A673 (cell line): Measurements from ENCODE around the gene TEX261.

Source experiments
- CTCF ChIP-seq: fragments of 300-800, 200-600 bp; sonication (generic); conservative IDR thresholded peaks from 2 replicates; pipeline ENCODE4 v1.5.1; 2017; ENCODE audit warnings: low read depth, mild to moderate bottlenecking, antibody characterized with exemption, low read length, moderate library complexity, mixed read lengths
- EZH2 ChIP-seq: fragments of 200-600 bp; sonication (generic); IDR thresholded peaks from 2 replicates; pipeline ENCODE4 v1.6.1; 2017; ENCODE audit warnings: borderline replicate concordance, low read depth, mild to moderate bottlenecking, mixed read lengths, antibody characterized with exemption, low read length; ENCODE audit not compliant: poor library complexity, severe bottlenecking

GRCh38 chr2:70977605-70978205 is 17.0 kb downstream of the TEX261 start:
- TF ChIP-seq CTCF = peak; percentile 41; the same call in 1 of the 2 replicates
- no peak for TF ChIP-seq EZH2
